ENCODE data around the gene MEF2C.

The MEF2C gene

GRCh38 chr5:88760527-88760926 lies 122.5 kb downstream of the MEF2C start:
- DNase-seq (ENCODE audit: low read depth in 3 of 3): no peak

GRCh38 chr5:88758591-88758990 lies 124.4 kb downstream of the MEF2C start:
- DNase-seq (ENCODE audit: low read depth in 3 of 3): no peak

- DNase-seq (ENCODE audit: low read depth in 3 of 3): no peak
Observed at GRCh38 chr5:88758184-88758583, 124.8 kb downstream of the MEF2C start.

GRCh38 chr5:88756953-88757352 lies 126.0 kb downstream of the MEF2C start:
- DNase-seq (ENCODE audit: low read depth in 3 of 3): no peak

- DNase-seq (ENCODE audit: low read depth in 3 of 3): no peak
Observed at GRCh38 chr5:88748666-88749065, 134.3 kb downstream of the MEF2C start.

GRCh38 chr5:88746438-88746882 lies 136.5 kb downstream of the MEF2C start:
- DNase-seq (ENCODE audit: low read depth in 3 of 3): no peak

- no peak for DNase-seq (ENCODE audit: low read depth in 3 of 3)
Observed at GRCh38 chr5:88745093-88745696, 137.8 kb downstream of the MEF2C start.

- no peak for DNase-seq (ENCODE audit: low read depth in 3 of 3)
Observed at GRCh38 chr5:88743231-88743834, 139.7 kb downstream of the MEF2C start.

GRCh38 chr5:88741964-88742363 lies 141.0 kb downstream of the MEF2C start:
- no peak for DNase-seq (ENCODE audit: low read depth in 3 of 3)

- no peak for DNase-seq (ENCODE audit: low read depth in 3 of 3)
Observed at GRCh38 chr5:88740604-88741185, 142.3 kb downstream of the MEF2C start.

- DNase-seq (ENCODE audit: low read depth in 3 of 3): no peak
Observed at GRCh38 chr5:88736494-88736893, 146.5 kb downstream of the MEF2C start.

- no peak for DNase-seq (ENCODE audit: low read depth in 3 of 3)
Observed at GRCh38 chr5:88734983-88735382, 148.0 kb downstream of the MEF2C start.

- no peak for DNase-seq (ENCODE audit: low read depth in 3 of 3)
Observed at GRCh38 chr5:88734191-88734640, 148.8 kb downstream of the MEF2C start.

GRCh38 chr5:88732862-88733261 lies 150.1 kb downstream of the MEF2C start:
- DNase-seq (ENCODE audit: low read depth in 3 of 3): no peak

GRCh38 chr5:88732181-88732633 lies 150.8 kb downstream of the MEF2C start:
- no peak for DNase-seq (ENCODE audit: low read depth in 3 of 3)

- no peak for DNase-seq (ENCODE audit: low read depth in 3 of 3)
Observed at GRCh38 chr5:88729829-88730182, 153.2 kb downstream of the MEF2C start.

GRCh38 chr5:88729084-88729828 lies 153.7 kb downstream of the MEF2C start:
- peak in 2 of 3 experiments; percentile 7 to 19 for DNase-seq (ENCODE audit: low read depth in 3 of 3)

- no peak for DNase-seq (ENCODE audit: low read depth in 3 of 3)
Observed at GRCh38 chr5:88727705-88728313, 155.2 kb downstream of the MEF2C start.

- no peak for DNase-seq (ENCODE audit: low read depth in 3 of 3)
Observed at GRCh38 chr5:88725454-88725853, 157.5 kb downstream of the MEF2C start.

GRCh38 chr5:88724201-88724600 lies 158.8 kb downstream of the MEF2C start:
- DNase-seq (ENCODE audit: low read depth in 3 of 3): no peak

- no peak for DNase-seq (ENCODE audit: low read depth in 3 of 3)
Observed at GRCh38 chr5:88722546-88723073, 160.4 kb downstream of the MEF2C start.

GRCh38 chr5:88719434-88719833 lies 163.6 kb downstream of the MEF2C start:
- DNase-seq (ENCODE audit: low read depth in 3 of 3): no peak
